Smooth muscle cell (in vitro differentiated cells): ENCODE measurements around the gene TLL1. TPM values are rescaled to one million over a fixed set of nuclear protein-coding genes. Genes with fewer than 3 reads are reported as not detected.

Experiments
- DNase-seq: peaks from one replicate; lab custom pipeline; 2025; ENCODE audit not compliant: unreplicated experiment; lab: John Stamatoyannopoulos, UW
- H2AFZ ChIP-seq: fragments of 200-600 bp; sonication (generic); 2 replicates; pipeline ENCODE4 v1.6.0; 2016; ENCODE audit warnings: antibody characterized with exemption, low read depth, mild to moderate bottlenecking
- H3F3A ChIP-seq: fragments of 200-600 bp; sonication (generic); 2 replicates; pipeline ENCODE4 v1.6.0; 2017; ENCODE audit warnings: antibody characterized with exemption, low read depth
- H3K27ac ChIP-seq: fragments of 200-600 bp; sonication (generic); 2 replicates; pipeline ENCODE4 v1.5.1; 2016; ENCODE audit warnings: low read depth, mild to moderate bottlenecking
- H3K27me3 ChIP-seq: fragments of 200-600 bp; sonication (generic); 2 replicates; pipeline ENCODE4 v1.6.1; 2016; ENCODE audit warnings: low read depth, mild to moderate bottlenecking
- H3K36me3 ChIP-seq: fragments of 200-600 bp; sonication (generic); 2 replicates; pipeline ENCODE4 v1.5.1; 2016; ENCODE audit warnings: low read depth
- H3K4me1 ChIP-seq: fragments of 200-600 bp; sonication (generic); 2 replicates; pipeline ENCODE4 v1.5.1; 2016; ENCODE audit warnings: low read depth
- H3K4me2 ChIP-seq: fragments of 200-600 bp; sonication (generic); 2 replicates; pipeline ENCODE4 v1.6.0; 2016; ENCODE audit warnings: mild to moderate bottlenecking
- H3K4me3 ChIP-seq: fragments of 200-600 bp; sonication (generic); 2 replicates; pipeline ENCODE4 v1.5.1; 2016; ENCODE audit warnings: mild to moderate bottlenecking
- H3K79me2 ChIP-seq: fragments of 200-600 bp; sonication (generic); 2 replicates; pipeline ENCODE4 v1.6.0; 2016; ENCODE audit warnings: low read depth, mild to moderate bottlenecking
- H3K9ac ChIP-seq: fragments of 200-600 bp; sonication (generic); 2 replicates; pipeline ENCODE4 v1.6.0; 2016; ENCODE audit warnings: low read depth
- H3K9me3 ChIP-seq: fragments of 200-600 bp; sonication (generic); replicated peaks from 2 replicates; pipeline ENCODE4 v1.5.1; 2016; ENCODE audit warnings: low read depth
- H4K20me1 ChIP-seq: fragments of 200-600 bp; sonication (generic); 2 replicates; pipeline ENCODE4 v1.6.0; 2016; ENCODE audit warnings: low read depth
- WGBS: methylation state at CpG from one replicate; pipeline ENCODE4 v1.1.7; 2016; ENCODE audit warnings: low lambda C conversion rate; 5-methylcytosine and 5-hydroxymethylcytosine counted together
- polyA plus RNA-seq: library from polyadenylated mRNA; unstranded; fragments of >200 nt; fragmentation: Nextera tagmentation; extraction: Ambion mirVana; gene quantifications from 2 replicates; pipeline ENCODE4 v1.2.1, GENCODE V29; 2016
- total RNA-seq: library from RNA; depleted of rRNA; stranded (reverse); fragments of >200 nt; gene quantifications from 2 replicates; pipeline ENCODE4 v1.2.3, GENCODE V29; 2014
- TF ChIP-seq, protein P1 (sequence below): fragments of 200-600 bp; sonication (generic); IDR thresholded peaks from 2 replicates; pipeline ENCODE4 v1.5.1; 2017; ENCODE audit warnings: borderline replicate concordance, mild to moderate bottlenecking, antibody characterized with exemption; ENCODE audit not compliant: insufficient read depth, poor library complexity, severe bottlenecking

TLL1 gene
- total and polyA plus RNA-seq, 2 experiments from 2014 or later = 0.16 to 13.6 TPM

DNA sequence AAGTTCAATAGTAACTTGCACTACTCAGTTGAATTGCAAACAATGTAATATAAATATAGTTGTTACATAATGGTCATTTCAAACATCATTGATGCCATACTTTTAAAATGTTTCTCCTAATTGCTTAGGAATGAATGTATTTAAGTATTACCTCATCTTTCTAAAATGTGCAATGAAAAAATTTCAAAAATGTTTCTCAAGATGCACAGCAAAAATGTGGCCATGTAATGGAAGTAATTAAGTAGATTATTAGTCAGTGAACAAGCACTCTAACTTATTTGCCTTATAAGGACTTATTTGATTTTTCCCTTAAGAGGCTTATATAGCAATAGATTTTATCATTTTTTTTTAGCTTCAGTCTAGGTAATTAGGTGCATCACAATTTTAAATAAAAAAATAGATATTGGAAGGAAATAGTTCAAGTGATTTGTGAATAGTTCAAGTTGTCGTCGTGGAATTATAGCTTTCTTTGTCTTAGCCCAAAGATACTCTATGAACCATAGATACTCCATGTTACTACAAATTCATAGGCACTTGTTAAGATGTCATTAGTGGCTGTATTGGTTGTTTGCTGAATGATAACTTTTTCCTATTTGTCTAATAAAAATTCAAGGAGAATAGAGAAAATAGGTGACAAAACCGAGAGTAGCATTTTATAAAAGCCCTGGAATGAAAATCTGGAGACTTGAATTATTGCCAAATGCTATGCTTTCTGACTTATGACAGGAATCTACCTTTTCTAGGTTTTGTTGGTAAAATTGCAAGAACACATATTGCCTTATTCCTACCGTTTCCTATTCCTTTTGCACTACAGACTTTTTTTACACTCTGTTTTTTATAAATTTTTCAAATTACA, 118.5 kb downstream of the TLL1 start:
- no peaks in the 10 kb centered on the region for H3K4me1 ChIP-seq
- no peak overlapping the region for H3K4me3 ChIP-seq
- no peaks in the 10 kb centered on the region for H3K36me3 ChIP-seq
- H3K27me3 ChIP-seq = no peaks in the 10 kb centered on the region
- WGBS = 95% methylated on average over 4 of the region's 4 CpGs
- TF ChIP-seq, protein P1, sequence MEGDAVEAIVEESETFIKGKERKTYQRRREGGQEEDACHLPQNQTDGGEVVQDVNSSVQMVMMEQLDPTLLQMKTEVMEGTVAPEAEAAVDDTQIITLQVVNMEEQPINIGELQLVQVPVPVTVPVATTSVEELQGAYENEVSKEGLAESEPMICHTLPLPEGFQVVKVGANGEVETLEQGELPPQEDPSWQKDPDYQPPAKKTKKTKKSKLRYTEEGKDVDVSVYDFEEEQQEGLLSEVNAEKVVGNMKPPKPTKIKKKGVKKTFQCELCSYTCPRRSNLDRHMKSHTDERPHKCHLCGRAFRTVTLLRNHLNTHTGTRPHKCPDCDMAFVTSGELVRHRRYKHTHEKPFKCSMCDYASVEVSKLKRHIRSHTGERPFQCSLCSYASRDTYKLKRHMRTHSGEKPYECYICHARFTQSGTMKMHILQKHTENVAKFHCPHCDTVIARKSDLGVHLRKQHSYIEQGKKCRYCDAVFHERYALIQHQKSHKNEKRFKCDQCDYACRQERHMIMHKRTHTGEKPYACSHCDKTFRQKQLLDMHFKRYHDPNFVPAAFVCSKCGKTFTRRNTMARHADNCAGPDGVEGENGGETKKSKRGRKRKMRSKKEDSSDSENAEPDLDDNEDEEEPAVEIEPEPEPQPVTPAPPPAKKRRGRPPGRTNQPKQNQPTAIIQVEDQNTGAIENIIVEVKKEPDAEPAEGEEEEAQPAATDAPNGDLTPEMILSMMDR = no peak
- H3K27ac ChIP-seq = no peak overlapping the region
- no peak overlapping the region for H3K4me2 ChIP-seq
- no peaks in the 10 kb centered on the region for H4K20me1 ChIP-seq
- no peaks in the 10 kb centered on the region for H3K79me2 ChIP-seq
- no peak overlapping the region for H3K9ac ChIP-seq
- DNase-seq = no peak
- H3K9me3 ChIP-seq = no peaks in the 10 kb centered on the region
- no peak overlapping the region for H2AFZ ChIP-seq
- no peaks in the 10 kb centered on the region for H3F3A ChIP-seq

DNA sequence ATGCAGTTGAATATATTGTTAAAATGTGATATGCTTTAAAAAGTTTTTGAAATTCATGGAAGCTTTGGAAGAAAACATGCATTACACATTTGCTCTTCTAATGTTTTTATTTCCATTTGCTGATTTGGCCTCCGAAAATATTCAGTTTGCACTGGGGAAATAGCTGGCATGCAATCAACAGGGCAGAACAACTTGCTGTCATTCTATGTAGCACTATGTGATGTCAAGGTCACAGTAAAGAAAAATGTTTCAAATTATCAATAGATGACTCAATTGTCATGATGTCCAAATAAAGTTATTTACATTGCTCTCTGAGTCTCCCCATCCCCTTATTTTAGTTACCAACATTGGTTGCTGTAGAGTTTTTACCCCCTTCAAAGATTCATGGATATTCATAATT, 119.2 kb downstream of the TLL1 start:
- no peak overlapping the region for H3K9ac ChIP-seq
- TF ChIP-seq, protein P1 = no peak
- H3K27me3 ChIP-seq = no peaks in the 10 kb centered on the region
- DNase-seq = no peak
- no peaks in the 10 kb centered on the region for H3K4me1 ChIP-seq
- H3K9me3 ChIP-seq = no peaks in the 10 kb centered on the region
- no peak overlapping the region for H3K4me3 ChIP-seq
- no peaks in the 10 kb centered on the region for H4K20me1 ChIP-seq
- H3K4me2 ChIP-seq = no peak overlapping the region
- H2AFZ ChIP-seq = no peak overlapping the region
- no peaks in the 10 kb centered on the region for H3F3A ChIP-seq
- H3K27ac ChIP-seq = no peak overlapping the region
- no peaks in the 10 kb centered on the region for H3K79me2 ChIP-seq
- WGBS = 96% methylated on average over 1 of the region's 1 CpG
- no peaks in the 10 kb centered on the region for H3K36me3 ChIP-seq

DNA sequence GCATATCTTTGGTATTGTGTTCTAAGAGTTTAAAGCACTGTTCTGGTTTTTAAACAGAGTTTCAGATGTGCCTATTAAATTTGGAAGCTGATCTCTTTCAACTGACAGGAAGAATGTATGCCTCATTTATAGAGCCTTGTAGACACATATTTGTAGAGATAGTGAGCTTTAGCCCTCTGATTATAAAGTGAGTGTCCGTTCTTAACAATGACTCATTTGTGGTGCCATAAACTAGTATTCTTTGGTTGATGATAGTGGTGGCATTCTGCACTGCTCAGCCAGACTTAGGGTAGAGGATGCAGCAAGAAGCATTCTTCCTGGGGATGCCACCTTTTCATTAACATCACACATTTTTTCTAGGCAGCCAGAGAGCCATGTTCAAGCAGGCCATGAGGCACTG, 121.7 kb downstream of the TLL1 start:
- Histone ChIP-seq H3K4me1 (no peaks in the 10 kb centered on the region), H3K4me2 (peak overlapping the region; percentile 6), H3K4me3 (no peak overlapping the region), H3K36me3 (no peaks in the 10 kb centered on the region), H3K9ac (no peak overlapping the region), H3K27ac (peak overlapping the region; percentile 49), H3K9me3 (no peaks in the 10 kb centered on the region), H2AFZ (no peak overlapping the region), H3K79me2 (no peaks in the 10 kb centered on the region), H4K20me1 (no peaks in the 10 kb centered on the region), H3K27me3 (no peaks in the 10 kb centered on the region), H3F3A (no peaks in the 10 kb centered on the region)
- TF ChIP-seq, protein P1 = no peak
- 0% methylated on average over 1 of the region's 1 CpG for WGBS
- DNase-seq = no peak

DNA sequence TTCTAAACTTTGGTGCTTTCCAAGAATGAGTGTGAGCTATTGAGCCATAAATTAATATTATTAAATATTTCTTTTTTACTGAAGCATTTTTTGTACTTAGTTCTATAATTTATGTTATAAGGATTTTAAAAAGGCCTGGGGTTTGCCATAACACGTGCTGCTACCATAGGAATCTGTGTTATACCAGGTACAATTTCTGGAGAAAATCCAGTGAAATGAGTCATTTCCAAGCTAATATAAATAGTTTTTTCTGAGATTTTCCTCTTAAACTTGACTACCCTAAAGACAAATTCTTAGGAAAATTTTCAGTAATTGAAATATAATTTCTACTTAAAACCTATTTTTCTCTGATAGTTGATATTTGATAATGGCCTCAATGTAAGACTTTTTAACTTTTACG, 130.8 kb downstream of the TLL1 start:
- no peaks in the 10 kb centered on the region for H3K4me1 ChIP-seq
- no peaks in the 10 kb centered on the region for H4K20me1 ChIP-seq
- H3K36me3 ChIP-seq = no peaks in the 10 kb centered on the region
- TF ChIP-seq, protein P1 = no peak
- H3K9me3 ChIP-seq = no peaks in the 10 kb centered on the region
- H3F3A ChIP-seq = no peaks in the 10 kb centered on the region
- WGBS = 80% methylated on average over 2 of the region's 2 CpGs
- DNase-seq = no peak
- H3K4me3 ChIP-seq = no peak overlapping the region
- H3K9ac ChIP-seq = no peak overlapping the region
- no peaks in the 10 kb centered on the region for H3K27me3 ChIP-seq
- no peak overlapping the region for H2AFZ ChIP-seq
- H3K27ac ChIP-seq = no peak overlapping the region
- H3K4me2 ChIP-seq = no peak overlapping the region
- H3K79me2 ChIP-seq = no peaks in the 10 kb centered on the region
